ENCODE measurements around the gene KBTBD8. TPM values are rescaled to one million over a fixed set of nuclear protein-coding genes. Genes with fewer than 3 reads are reported as not detected.

Gene KBTBD8
- total and polyA plus RNA-seq, 2 of the 8 experiments (the other 6 are each of a cell fraction or from before 2014, with no cell fraction given), result 3.2 to 23.9 TPM

DNA sequence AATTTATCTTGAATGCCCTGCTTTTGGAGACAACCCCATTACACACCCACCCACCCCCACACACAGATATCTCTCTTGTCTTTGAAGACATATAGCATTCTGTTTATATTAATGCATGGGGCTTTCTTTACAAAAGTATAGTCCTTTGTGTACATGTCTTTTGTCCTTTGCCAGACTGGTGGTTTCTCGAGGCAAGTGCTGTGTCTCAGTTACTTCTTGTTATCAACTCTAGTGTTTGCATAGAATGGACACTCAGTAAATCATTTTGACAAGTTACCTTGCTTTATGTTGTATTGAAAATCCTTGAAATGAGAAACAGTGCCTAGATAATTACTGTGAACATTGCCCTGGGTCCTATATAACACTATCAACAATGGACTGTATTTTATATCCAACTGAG is 33.9 kb downstream of the KBTBD8 start:
- FAIRE-seq (no peak), DNase-seq (ENCODE audit: low read depth in 1 of 2, low spot score in 2 of 2) (no peak)
- Histone ChIP-seq H4K20me1 (replicated peaks in 1 of 2; ENCODE audit: control insufficient read depth in 1 of 2, insufficient read depth in 2 of 2, low read length in 2 of 2) (no peaks in the 10 kb centered on the region), H3K36me3 (ENCODE audit: control insufficient read depth in 2 of 4, insufficient read depth in 4 of 4, low read length in 3 of 4) (no peaks in the 10 kb centered on the region), H3K9me3 (ENCODE audit: insufficient read depth in 2 of 2, low read depth in 1 of 2, low read length in 1 of 2) (no peaks in the 10 kb centered on the region), H2AFZ (ENCODE audit: low read length) (no peak overlapping the region), H2BK20ac (ENCODE audit: low read length) (no peak overlapping the region), H2AK5ac (ENCODE audit: low read depth, low read length) (no peak overlapping the region), H3K79me1 (ENCODE audit: low read depth, low read length) (no peaks in the 10 kb centered on the region), H2BK5ac (ENCODE audit: low read depth, low read length) (no peak overlapping the region), H3K4me3 (ENCODE audit: extremely low read depth in 1 of 4, insufficient read depth in 2 of 4, low read depth in 3 of 4, low read length in 4 of 4) (no peak overlapping the region), H4K91ac (replicated peaks; ENCODE audit: insufficient read length, low read length) (no peak overlapping the region), H2BK120ac (replicated peaks; ENCODE audit: low read depth, low read length) (no peak overlapping the region), H3K27me3 (replicated peaks in 1 of 4; ENCODE audit: control insufficient read depth in 3 of 4, extremely low read depth in 1 of 4, insufficient read depth in 3 of 4, low read length in 3 of 4) (no peaks in the 10 kb centered on the region), H3K18ac (ENCODE audit: extremely low read depth, low read length) (no peak overlapping the region), H3K23me2 (ENCODE audit: low read depth, low read length) (no peaks in the 10 kb centered on the region), H4K5ac (ENCODE audit: insufficient read length, low read depth, low read length) (no peak overlapping the region), H3K79me2 (ENCODE audit: control insufficient read depth in 1 of 2, insufficient read depth in 2 of 2, low read length in 2 of 2) (no peaks in the 10 kb centered on the region), H3K4ac (replicated peaks; ENCODE audit: insufficient read length, low read depth, low read length) (no peak overlapping the region), H3K56ac (replicated peaks; ENCODE audit: insufficient read length, low read depth, low read length) (no peak overlapping the region), H3K4me1 (replicated peaks in 1 of 4; ENCODE audit: control insufficient read depth in 3 of 4, insufficient read depth in 4 of 4, low read length in 3 of 4) (peaks cover 0 to 2% (median 0%) of the 10 kb centered on the region in 4 experiments; a peak in 1 of 7 replicates), H2BK15ac (ENCODE audit: low read length) (no peak overlapping the region), H3K4me2 (ENCODE audit: insufficient read depth in 1 of 2, low read depth in 2 of 2, low read length in 2 of 2) (no peak overlapping the region), H3K23ac (ENCODE audit: insufficient read length) (no peak overlapping the region), H3K14ac (ENCODE audit: insufficient read length) (no peak overlapping the region), H4K8ac (ENCODE audit: extremely low read depth, insufficient read depth, low read length) (no peak overlapping the region), H3K27ac (ENCODE audit: low read depth, low read length) (no peak overlapping the region), H3K9ac (replicated peaks in 1 of 4; ENCODE audit: extremely low read depth in 1 of 4, low read depth in 3 of 4, low read length in 3 of 4) (no peak overlapping the region), H2BK12ac (ENCODE audit: low read depth, low read length) (no peak overlapping the region)
- ChIA-PET POLR2A (ENCODE audit: partially characterized antibody) (no interaction called here), CTCF (ENCODE audit: partially characterized antibody) (no interaction called here)
- 90% methylated on average over 1 of the region's 1 CpG; no CpG with 5 or more reads in 1 of the 2 experiments for WGBS, 2 experiments (ENCODE audit: extremely low coverage in 1 of 2, insufficient coverage in 1 of 2, insufficient read length in 1 of 2, insufficient replicate concordance in 2 of 2, low coverage in 1 of 2, low lambda C conversion rate in 2 of 2, missing lambda C conversion rate in 1 of 2)
- no peak for TF ChIP-seq KDM1A (IDR thresholded peaks at IDR 0.05; ENCODE audit: borderline replicate concordance, low read length)
- no peak for TF ChIP-seq CEBPB (IDR thresholded peaks at IDR 0.05; ENCODE audit: low read depth, low read length)
